LNCaP clone FGC (cell line): ENCODE measurements around the gene SARDH.

Experiments
- DNase-seq: peaks from one replicate; pipeline ENCODE4 v3.0.0-alpha.2; 2011; ENCODE audit warnings: low read depth
- H3K4me3 ChIP-seq: 2 replicates; pipeline ENCODE4 v1.5.1; 2011; ENCODE audit warnings: mild to moderate bottlenecking, low read depth, low read length, control low read depth
- CTCF ChIP-seq: IDR thresholded peaks from 2 replicates; pipeline ENCODE4 v1.5.1; 2012; ENCODE audit warnings: mild to moderate bottlenecking; ENCODE audit not compliant: control insufficient read depth, insufficient read depth; ENCODE audit errors: extremely low read depth

SARDH gene

GRCh38 chr9:133715295-133715865 is 22.8 kb downstream of the SARDH start:
- no peak for DNase-seq
- TF ChIP-seq CTCF = no peak
- H3K4me3 ChIP-seq = no peak overlapping the region

GRCh38 chr9:133714606-133715294 is 23.4 kb downstream of the SARDH start:
- no peak for DNase-seq
- TF ChIP-seq CTCF = no peak
- no peak overlapping the region for H3K4me3 ChIP-seq

GRCh38 chr9:133713960-133714495 is 24.1 kb downstream of the SARDH start:
- H3K4me3 ChIP-seq = no peak overlapping the region
- TF ChIP-seq CTCF = no peak
- DNase-seq = no peak

- H3K4me3 ChIP-seq = no peak overlapping the region
- TF ChIP-seq CTCF = no peak
- no peak for DNase-seq
Measured at GRCh38 chr9:133713150-133713959, 24.8 kb downstream of the SARDH start.

GRCh38 chr9:133712221-133713100 is 25.7 kb downstream of the SARDH start:
- TF ChIP-seq CTCF = no peak
- H3K4me3 ChIP-seq = no peak overlapping the region

More at GRCh38 chr9:133712221-133713100, 25.7 kb downstream of the SARDH start:
- no peak for DNase-seq
